HEK293T (cell line): ENCODE measurements around the gene HSPBAP1.

ENCODE experiments used
- BHLHE40 ChIP-seq: fragments of 450-650 bp; IDR thresholded peaks from 2 replicates; pipeline ENCODE4 v1.6.1; 2016; ENCODE audit warnings: mild to moderate bottlenecking, moderate library complexity, borderline replicate concordance
- ELF4 ChIP-seq: fragments of 450-650 bp; IDR thresholded peaks from 2 replicates; pipeline ENCODE4 v1.6.1; 2017; ENCODE audit warnings: antibody characterized with exemption
- FOXK2 ChIP-seq: fragments of 450-650 bp; IDR thresholded peaks from 2 replicates; pipeline ENCODE4 v1.6.1; 2016; ENCODE audit warnings: mild to moderate bottlenecking
- NFRKB ChIP-seq: fragments of 450-650 bp; IDR thresholded peaks from 2 replicates; pipeline ENCODE4 v1.6.1; 2016; ENCODE audit warnings: mild to moderate bottlenecking, moderate library complexity
- SP1 ChIP-seq: fragments of 450-650 bp; IDR thresholded peaks from 2 replicates; pipeline ENCODE4 v1.6.1; 2017
- SUZ12 ChIP-seq: fragments of 450-650 bp; IDR thresholded peaks from 2 replicates; pipeline ENCODE4 v1.6.1; 2016; ENCODE audit warnings: mild to moderate bottlenecking
- TARDBP ChIP-seq: fragments of 450-650 bp; IDR thresholded peaks from 2 replicates; pipeline ENCODE4 v1.6.1; 2016

DNA sequence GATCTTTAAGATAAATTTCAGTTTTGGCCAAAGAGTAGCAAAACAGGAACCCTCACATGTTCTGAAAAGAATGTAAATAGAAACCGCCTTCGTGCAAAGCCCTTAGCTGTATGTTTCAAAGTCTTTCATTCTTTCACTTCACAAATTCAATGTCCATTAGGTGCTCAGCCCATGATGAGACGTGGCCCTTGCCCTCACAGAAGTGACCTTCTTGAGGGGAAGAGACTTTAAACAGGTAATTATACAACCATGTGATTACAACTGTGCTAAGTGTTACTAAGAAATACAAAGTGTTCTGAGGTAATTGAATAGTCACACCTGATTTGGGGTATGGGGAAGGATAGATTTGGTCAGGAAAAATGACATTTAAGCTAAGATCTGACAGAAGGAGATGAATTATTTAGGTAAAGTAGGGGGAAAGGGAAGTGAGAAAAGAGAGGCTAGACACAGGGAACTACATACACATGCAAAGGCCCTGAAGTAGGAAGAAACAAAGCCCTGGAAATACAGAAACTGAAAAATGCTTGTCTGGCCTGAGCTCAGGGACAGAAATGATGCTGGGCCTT is 19.6 kb downstream of the HSPBAP1 start:
- no peak for TF ChIP-seq TARDBP
- no peak for TF ChIP-seq ELF4
- no peak for TF ChIP-seq NFRKB
- TF ChIP-seq SUZ12, result no peak
- TF ChIP-seq FOXK2, result no peak
- no peak for TF ChIP-seq BHLHE40
- TF ChIP-seq SP1, result no peak
